DLD1 (cell line): Measurements from ENCODE around the gene LRCH4.

Experiments
- in situ Hi-C: cut with HindIII; loops from 2 replicates; pipeline ENCODE4 v1.10.0; 2017; ENCODE audit warnings: low sequenced_read_pairs

The LRCH4 gene

DNA sequence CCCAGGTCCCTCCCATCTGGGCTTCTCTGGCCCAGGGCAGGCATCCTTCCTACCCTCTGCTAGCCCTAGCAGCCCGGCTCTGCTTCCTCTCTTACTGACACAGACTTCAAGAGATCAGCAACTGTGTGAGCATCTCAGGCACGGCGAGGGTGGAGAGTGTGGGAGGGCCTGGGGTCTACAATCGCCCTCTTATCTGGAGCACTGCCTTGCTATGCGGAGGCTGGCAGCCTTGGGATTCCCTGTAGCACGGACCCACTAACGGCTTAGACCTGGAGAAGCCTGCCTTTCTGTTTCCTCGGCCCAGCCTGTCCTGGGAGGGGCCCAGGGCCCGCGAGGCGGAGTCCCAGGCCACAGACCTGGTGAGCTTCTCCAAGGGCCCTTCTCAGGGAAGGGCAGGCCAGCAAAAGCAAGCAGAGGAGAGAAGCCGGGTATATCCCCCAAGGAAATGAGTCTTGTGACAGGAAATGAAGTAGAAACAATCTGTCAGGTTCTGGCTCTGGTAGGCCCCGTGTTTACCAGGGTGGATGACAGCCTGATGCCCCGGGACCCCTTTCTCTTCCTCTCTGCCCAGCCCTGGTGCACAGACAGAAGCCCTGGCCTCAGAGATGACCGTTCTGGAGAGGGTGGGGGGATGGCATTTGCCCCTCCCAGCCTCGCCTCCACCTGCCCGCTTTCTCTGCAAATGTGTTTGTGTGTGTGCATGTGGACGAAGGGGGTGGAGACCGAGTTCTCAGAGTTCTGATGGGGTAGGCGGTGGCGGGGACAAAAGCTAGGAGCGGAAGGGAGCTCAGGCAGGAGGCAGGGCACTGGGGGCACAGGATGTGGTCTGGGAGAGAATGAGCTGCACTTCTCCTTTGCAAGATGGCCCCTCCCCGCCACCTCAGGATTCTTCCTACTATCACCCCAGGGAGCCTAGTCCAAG is 2.5 kb downstream of the LRCH4 start:
- in situ Hi-C loops: no loop called here

- in situ Hi-C loops: no loop called here
Observed at GRCh38 chr7:100582650-100583049, 3.3 kb downstream of the LRCH4 start.

GRCh38 chr7:100582041-100582579 is 3.8 kb downstream of the LRCH4 start:
- in situ Hi-C loops: no loop called here

DNA sequence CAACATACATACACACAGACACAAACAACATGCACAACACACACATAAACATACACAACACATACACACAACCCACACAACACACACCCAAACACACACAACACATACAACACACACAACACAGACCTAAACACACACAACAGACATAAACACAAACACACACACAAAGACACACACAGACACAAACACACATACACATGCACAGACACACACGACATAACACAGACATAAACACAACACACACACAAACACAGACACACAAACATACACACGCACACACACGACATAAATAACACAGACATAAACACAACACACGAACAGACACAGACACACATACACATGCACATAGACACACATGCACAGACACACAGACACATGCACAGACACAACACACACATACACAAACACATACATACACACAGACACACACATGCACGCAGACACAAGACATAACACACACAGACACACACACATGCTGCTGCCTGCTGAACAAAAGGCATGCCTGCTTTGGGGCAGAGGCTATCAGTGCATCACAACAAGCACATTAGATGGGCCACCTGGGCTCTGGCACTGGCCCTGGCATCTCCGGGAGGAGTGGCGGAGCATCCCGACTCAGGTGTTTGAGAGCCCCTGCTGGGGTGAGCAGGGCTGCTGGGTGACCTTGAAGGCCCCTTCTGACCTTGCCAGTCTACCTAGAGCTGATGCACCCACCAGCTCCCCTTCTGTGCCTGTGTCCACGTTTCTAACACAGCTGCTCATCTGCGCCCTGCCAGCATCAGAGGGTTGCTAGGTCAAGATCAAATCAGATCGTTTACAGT is 5.3 kb downstream of the LRCH4 start:
- in situ Hi-C loops: no loop called here

GRCh38 chr7:100578246-100579183 is 7.4 kb downstream of the LRCH4 start:
- in situ Hi-C loops: no loop called here

DNA sequence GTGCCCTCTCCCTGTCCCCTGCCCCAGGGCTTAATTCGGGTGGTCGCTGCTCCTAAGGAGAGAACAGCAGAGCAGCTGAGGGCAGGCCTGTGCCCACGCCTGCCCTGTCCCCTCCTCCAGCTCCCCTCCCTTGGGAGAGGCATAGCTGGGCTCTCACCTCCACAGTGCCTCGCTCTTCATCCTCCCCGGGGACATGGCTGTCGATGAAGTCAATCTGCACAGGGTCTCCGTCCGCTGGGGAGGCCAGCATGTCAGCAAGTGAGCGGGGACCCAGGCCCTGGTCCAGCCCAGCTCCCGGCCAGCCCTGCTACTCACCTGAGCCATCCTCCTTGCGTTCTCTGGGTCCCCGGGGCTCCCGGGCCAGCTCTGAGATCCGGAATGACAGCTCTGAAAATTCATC is 8.4 kb downstream of the LRCH4 start:
- in situ Hi-C loops: no loop called here

- in situ Hi-C loops: no loop called here
Observed at GRCh38 chr7:100577103-100577502, 8.8 kb downstream of the LRCH4 start.

- in situ Hi-C loops: no loop called here
Observed at GRCh38 chr7:100576384-100576993, 9.4 kb downstream of the LRCH4 start.

GRCh38 chr7:100575746-100576383 is 10.1 kb downstream of the LRCH4 start:
- in situ Hi-C loops: no loop called here

DNA sequence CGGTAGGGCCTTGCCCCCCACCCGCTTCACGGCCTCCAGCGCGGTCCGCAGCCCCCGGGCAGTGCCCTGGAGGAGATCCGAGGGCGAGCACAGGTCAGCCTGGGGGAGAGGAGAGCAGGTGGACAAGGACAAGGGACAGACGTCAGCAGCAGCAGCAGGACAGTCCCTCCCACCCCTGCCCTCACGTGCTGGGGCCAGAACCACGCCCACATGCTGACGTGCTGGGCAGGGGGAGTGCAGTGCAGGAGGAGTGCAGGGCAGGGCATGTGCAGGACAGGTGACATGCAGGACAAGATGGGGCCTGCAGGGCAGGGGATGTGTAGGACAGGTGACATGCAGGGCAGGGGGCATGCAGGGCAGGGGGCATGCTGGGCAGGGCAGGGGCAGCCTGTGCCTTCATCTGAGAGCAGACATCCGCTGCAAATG is 10.7 kb downstream of the LRCH4 start:
- in situ Hi-C loops: no loop called here

DNA sequence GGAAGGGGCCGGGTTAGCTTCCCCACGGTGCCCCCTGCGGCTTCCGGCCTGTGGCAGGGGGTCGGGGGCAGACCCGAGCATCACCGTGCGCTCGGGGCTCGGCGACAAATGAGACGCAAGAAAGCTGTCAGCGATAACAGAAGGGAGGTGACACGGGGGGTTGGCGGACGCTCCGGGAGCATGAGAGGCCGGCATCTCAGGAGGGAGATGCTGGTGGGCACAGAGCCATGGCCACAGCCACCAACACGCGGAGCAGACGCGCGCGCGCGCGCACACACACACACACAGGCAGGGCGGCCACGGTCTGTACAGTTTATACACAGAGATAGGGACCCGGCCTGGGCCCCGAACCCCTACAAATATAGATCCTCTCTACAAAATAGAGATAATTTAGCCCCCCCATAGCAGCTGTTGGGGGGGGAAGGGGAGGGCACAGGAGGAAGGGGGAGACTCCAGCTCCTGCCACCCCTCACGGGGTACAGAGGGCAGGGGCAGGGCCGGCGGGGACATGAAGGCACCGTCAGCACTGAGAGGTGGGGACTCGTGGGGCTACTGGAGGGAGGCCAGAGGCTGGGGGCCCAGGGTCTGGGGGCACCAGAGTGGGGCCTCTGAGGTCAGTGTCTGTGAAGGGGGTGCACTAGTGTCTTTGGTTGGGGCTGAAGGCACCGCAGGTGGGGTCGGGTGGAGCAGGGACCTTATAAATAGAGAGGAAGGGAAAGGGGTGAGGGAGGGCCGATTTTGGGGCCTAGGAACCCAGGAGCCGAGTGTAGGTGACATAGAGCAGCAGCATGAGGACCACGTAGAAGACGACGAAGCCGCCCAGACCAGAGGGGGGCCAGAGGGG is 11.3 kb downstream of the LRCH4 start:
- in situ Hi-C loops: no loop called here

DNA sequence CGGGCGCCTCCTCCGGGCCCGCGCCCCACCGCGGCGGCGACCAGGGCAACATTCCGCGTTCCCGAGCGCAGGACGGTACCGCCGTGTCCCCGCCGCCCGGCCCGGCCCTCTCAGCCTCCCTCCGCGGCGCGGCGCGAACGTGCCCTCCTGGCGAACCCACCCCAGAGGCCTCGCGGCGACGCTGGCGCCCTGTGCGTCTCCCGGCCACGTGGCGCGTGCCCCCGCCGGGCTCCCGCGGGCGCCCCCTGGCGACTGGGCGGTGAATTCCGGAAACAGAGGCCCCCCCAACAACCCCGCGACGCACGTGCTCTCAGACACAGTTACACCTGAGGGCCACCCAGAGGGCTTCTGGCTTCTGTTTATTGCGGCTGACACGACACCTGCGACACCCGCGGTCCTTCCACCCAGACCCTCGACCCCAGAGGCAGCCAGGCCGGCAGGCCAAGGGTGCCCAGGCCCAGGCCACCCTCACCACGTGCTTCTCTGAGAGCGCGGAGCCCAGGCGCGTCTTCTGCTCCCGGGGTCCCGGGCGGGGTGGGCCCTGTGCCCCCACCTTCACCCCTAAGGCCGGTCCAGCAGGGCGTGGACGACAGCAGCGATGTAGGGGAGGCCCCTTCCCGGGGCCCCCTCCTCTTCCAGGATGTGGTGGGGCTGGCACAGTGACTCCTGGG is 12.1 kb downstream of the LRCH4 start, which contains the start of gene SAP25:
Gene SAP25, minus strand, starts transcription at position 210 of the 671 bp plus-strand sequence. Its CDS starts 158 bp downstream, at position 52.
- in situ Hi-C loops: no loop called here

GRCh38 chr7:100572949-100573675 is 12.8 kb downstream of the LRCH4 start:
- in situ Hi-C loops: no loop called here

GRCh38 chr7:100572281-100572948 is 13.5 kb downstream of the LRCH4 start:
- in situ Hi-C loops: no loop called here

DNA sequence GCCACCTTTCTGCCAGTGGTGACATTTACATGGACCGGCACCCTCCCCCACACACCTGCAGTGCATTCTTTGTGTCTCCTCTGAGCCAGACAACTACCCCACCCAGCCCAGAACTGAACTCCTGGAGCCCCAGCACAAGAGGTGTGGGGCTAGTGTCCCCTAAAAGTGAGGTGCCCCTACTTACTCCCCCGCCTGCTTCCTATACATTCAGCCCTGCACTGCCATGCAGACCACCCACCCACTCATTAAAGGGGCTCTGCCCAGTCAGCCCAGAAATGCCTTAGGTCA is 14.2 kb downstream of the LRCH4 start:
- in situ Hi-C loops: no loop called here

DNA sequence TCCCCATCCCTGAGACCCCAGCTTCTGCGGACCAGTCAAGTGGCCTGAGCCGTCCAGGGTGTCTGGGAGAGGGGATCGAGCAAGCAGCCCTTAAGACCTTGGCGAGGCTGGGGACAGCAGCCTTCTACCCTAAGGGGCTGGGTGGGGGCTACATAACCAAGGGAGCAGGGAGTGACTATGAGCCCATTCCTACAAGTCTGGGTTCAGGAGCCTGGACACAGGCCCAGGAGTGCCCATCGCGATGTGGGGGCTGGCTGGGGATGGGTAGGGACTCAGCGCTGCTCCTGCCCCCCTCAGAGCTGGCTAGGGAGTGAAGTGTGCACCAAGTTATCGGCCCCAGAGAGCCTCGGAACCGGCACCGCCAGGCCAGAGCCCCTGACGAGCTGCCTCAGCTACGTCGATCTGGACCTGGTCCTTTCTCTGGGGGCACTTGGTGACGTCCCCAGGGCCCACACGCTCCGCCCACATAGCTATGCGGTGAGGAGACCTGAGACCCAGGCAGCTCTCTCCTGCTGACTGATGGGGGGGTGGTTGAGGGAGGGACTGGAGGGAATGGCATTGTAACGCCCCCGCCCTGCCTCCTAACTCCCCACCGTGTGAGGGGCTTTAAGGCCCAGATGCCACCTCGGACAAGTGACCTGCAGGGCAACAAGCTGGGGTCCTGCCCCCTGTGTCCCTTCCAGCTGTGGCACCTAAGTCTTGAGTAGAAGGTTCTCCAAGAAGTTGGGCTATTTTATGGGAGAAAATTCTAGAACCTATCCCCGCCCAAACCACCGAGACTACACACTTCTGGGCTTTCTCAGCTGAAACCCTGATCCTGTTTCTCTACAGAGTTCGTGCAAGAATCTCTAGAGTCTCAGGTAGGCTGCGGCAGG is 14.7 kb downstream of the LRCH4 start:
- in situ Hi-C loops: no loop called here
